Nephron progenitor cell (in vitro differentiated cells): Measurements from ENCODE around the gene DPM2.

ENCODE experiments used
- DNase-seq: peaks from one replicate; pipeline ENCODE4 v3.0.0; 2021
- H3K27ac Mint-ChIP-seq: 2 replicates; pipeline ENCODE4 v1.8.0; 2021; ENCODE audit warnings: mild to moderate bottlenecking, moderate library complexity, mixed read lengths
- H3K27me3 Mint-ChIP-seq: 2 replicates; pipeline ENCODE4 v1.8.0; 2021; ENCODE audit warnings: mild to moderate bottlenecking, low read depth, mixed read lengths; ENCODE audit not compliant: poor library complexity
- H3K36me3 Mint-ChIP-seq: 2 replicates; pipeline ENCODE4 v1.8.0; 2021; ENCODE audit warnings: low read depth, mixed read lengths
- H3K4me1 Mint-ChIP-seq: 2 replicates; pipeline ENCODE4 v1.8.0; 2021; ENCODE audit warnings: mixed read lengths
- H3K4me3 Mint-ChIP-seq: 2 replicates; pipeline ENCODE4 v1.8.0; 2021; ENCODE audit warnings: mild to moderate bottlenecking, moderate library complexity, mixed read lengths
- H3K9me3 Mint-ChIP-seq: 2 replicates; pipeline ENCODE4 v1.8.0; 2021; ENCODE audit warnings: mild to moderate bottlenecking, moderate library complexity, mixed read lengths
- TF ChIP-seq, protein P1 (sequence below): fragments of 200-600 bp; sonication (generic); IDR thresholded peaks from 2 replicates; pipeline ENCODE4 v1.5.0; 2021; ENCODE audit warnings: antibody characterized with exemption

Gene DPM2

DNA sequence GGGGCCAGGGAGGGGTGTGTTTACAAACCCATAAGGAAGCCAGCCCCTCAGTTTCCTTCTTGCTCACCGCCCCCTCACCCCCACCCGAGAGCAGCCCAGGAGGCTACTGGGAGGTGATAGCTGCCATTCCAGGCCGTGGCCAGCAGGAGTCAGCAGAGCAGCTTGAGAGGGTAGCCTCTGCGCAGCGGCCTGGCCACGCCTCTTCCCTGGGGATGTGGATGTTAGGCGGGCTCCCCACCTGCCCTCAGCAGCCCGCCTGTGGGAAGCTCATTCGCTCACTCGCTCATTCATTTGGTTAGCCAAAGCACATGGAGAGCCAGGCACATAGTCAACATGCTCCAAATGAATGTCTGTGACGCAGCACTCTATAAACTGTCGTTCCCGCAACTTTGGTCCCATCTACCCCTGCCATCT is 6.1 kb upstream of the DPM2 start:
- H3K4me1 Mint-ChIP-seq: peaks cover 31% of the 10 kb centered on the region
- TF ChIP-seq, protein P1, sequence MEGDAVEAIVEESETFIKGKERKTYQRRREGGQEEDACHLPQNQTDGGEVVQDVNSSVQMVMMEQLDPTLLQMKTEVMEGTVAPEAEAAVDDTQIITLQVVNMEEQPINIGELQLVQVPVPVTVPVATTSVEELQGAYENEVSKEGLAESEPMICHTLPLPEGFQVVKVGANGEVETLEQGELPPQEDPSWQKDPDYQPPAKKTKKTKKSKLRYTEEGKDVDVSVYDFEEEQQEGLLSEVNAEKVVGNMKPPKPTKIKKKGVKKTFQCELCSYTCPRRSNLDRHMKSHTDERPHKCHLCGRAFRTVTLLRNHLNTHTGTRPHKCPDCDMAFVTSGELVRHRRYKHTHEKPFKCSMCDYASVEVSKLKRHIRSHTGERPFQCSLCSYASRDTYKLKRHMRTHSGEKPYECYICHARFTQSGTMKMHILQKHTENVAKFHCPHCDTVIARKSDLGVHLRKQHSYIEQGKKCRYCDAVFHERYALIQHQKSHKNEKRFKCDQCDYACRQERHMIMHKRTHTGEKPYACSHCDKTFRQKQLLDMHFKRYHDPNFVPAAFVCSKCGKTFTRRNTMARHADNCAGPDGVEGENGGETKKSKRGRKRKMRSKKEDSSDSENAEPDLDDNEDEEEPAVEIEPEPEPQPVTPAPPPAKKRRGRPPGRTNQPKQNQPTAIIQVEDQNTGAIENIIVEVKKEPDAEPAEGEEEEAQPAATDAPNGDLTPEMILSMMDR: peak; percentile 85
- H3K9me3 Mint-ChIP-seq: no peaks in the 10 kb centered on the region
- peak; percentile 87 for DNase-seq
- H3K36me3 Mint-ChIP-seq: peaks cover 12% of the 10 kb centered on the region
- no peak overlapping the region for H3K4me3 Mint-ChIP-seq
- no peak overlapping the region for H3K27ac Mint-ChIP-seq
- peaks cover 4% of the 10 kb centered on the region for H3K27me3 Mint-ChIP-seq

DNA sequence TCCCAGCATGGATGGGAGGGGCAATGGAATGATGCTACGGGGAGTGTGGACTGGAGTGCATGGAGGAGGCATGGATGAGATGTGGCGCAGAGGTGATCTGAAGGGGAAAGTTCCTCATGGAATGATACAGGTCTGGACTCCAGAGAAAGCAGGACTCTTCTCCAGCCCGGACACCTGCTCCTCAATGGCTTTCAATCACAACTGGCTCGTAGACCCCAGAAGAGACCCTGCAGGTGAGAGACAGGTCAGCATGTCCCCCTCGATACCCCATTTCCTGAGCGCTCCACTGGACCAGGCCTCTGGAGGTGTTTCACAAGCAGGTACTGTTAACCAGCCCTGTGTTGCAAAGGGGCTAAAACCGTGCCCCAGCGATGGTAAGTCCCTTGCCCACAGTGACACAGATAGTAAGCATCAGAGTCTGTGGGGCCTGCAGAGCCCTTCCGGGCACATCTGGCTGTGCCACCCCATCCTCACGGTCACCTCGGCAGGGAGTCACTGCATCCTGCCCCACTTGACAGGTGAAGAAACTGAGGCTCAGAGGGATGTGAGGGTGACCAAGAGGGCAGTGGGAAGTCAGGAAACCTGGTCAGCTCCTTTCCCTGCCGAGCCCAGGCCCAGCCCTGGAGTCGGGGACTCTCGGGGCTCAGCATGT is 5.5 kb upstream of the DPM2 start:
- Mint-ChIP-seq H3K4me3 (no peak overlapping the region), H3K27ac (no peak overlapping the region)

DNA sequence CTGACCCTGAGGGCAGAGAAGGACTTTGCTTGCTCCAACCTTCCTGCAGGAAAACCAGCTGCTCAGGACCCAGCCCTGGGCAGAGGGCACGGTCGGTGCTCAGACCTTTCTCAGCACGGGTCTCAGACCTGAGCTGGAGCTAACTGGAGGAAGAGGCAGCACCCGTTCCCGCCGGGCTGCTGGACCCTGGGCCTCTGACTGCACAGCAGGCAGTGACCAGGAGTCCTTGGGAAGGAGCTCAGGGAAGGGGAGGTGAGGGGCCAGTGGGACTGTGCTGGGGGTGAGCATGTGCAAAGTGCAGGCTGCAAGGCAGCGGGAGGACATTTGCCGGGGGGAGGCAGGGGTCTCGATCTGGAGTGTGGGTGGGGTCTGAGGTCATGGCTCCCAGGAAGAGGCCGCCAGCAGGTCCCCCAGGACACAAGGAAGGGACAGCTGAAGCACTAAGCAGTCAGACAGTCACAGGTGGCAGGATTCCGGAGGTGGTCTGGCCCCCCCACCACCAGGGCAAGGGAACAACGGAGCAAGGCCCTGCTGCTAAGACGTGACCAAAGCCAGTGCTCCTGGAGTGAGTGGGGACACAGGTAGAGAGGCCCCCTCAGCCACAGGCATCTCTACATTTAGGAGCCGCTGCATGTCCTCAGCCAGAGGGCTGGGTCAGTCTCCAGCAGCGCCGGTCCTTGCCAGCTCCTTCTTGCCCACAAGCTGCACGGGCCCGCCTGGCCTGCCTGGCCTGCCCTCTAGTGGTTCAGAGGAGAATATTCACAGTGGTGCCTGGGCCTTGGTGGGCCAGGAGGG is 4.8 kb upstream of the DPM2 start:
- H3K9me3 Mint-ChIP-seq: no peaks in the 10 kb centered on the region
- H3K36me3 Mint-ChIP-seq: peaks cover 10% of the 10 kb centered on the region
- no peak overlapping the region for H3K4me3 Mint-ChIP-seq
- H3K4me1 Mint-ChIP-seq: peaks cover 36% of the 10 kb centered on the region
- peak; percentile 73 for DNase-seq
- no peak overlapping the region for H3K27ac Mint-ChIP-seq
- peaks cover 4% of the 10 kb centered on the region for H3K27me3 Mint-ChIP-seq
- TF ChIP-seq, protein P1: peak; percentile 86

More for the DNA sequence above, 5.5 kb upstream of the DPM2 start:
- peaks cover 33% of the 10 kb centered on the region for H3K4me1 Mint-ChIP-seq
- TF ChIP-seq, protein P1: no peak
- no peak for DNase-seq
- H3K36me3 Mint-ChIP-seq: peaks cover 10% of the 10 kb centered on the region
- peaks cover 4% of the 10 kb centered on the region for H3K27me3 Mint-ChIP-seq
- no peaks in the 10 kb centered on the region for H3K9me3 Mint-ChIP-seq

DNA sequence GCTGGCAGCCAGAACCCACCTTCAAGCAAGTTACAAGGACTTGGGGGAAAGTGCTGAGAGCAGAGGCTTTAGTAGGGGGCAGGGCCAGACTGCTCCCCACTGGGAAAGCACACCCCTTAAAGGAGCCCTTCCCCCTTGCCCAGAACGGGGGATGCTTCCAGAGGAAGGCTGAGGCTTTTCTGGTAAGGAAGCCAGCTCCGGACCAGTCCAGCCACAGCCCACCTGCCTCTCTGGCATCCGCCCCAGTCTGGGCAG is 4.2 kb upstream of the DPM2 start:
- Mint-ChIP-seq H3K9me3 (no peaks in the 10 kb centered on the region), H3K4me3 (no peak overlapping the region), H3K27me3 (no peaks in the 10 kb centered on the region), H3K27ac (no peak overlapping the region), H3K4me1 (peaks cover 36% of the 10 kb centered on the region), H3K36me3 (peaks cover 10% of the 10 kb centered on the region)
- TF ChIP-seq, protein P1: no peak
- DNase-seq: no peak

DNA sequence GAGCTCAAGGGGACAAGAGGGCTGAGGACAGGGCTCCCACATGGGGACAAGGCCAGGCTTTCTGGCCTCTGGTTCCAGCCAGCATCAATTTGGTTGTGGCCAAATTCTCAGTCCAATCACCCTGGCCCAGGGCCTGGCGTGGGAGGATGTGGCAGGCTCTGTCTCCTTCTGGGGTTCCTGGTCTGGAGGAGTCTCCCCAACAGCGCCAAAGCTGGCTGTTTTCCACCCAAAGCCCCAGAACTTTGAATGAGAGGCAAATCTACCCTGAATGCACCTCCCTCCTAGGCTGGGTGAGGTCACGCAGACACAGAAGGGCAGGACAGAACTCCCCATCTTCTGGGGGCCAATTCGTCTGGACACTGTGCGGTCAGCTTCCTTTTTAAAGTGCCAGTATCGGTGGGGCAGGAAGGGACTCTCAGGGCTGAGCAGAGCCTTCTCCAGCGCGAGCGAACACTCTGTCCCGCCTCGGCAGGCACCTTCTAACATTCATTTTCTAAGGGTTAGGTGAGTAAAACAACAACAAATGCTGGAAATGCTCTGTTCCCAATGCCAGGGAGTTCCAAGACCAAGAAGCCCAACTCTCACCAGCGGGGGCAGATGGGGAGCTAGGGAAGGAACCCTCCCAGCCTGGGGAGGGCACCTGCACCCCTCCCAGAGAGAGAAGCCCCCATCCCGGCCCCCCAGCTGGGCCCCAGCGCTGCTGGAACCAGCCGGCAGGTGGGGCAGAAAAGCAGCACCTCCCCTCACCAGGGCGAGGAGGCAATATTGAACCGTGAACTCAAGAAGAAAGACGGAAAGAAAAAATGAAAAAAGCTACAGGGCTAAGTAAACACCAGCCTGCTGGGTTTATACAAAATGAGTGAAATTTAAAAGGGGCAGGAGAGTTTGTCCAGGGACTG is 3.7 kb upstream of the DPM2 start:
- Mint-ChIP-seq H3K9me3 (no peaks in the 10 kb centered on the region), H3K4me1 (peaks cover 39% of the 10 kb centered on the region), H3K36me3 (peaks cover 10% of the 10 kb centered on the region), H3K4me3 (no peak overlapping the region), H3K27ac (no peak overlapping the region), H3K27me3 (no peaks in the 10 kb centered on the region)
- TF ChIP-seq, protein P1: no peak
- DNase-seq: no peak
